Liver (tissue), 9 donors: ENCODE data around the gene SPI1. TPM values are rescaled to one million over a fixed set of nuclear protein-coding genes. Genes with fewer than 3 reads are reported as not detected.
A peak's percentile ranks its signal among the peaks of the same experiment; 100 is the strongest.

ENCODE experiments used
- DNase-seq: peaks from one replicate; pipeline ENCODE4 v3.0.0-alpha.2; 2017; ENCODE audit warnings: low spot score
- H3K27ac ChIP-seq, 2 donors: one replicate each; pipeline ENCODE4 v1.7.0; 2013; ENCODE audit warnings: inconsistent platforms in 2 of 2, low read length in 2 of 2, control low read depth in 1 of 2, low read depth in 1 of 2, mild to moderate bottlenecking in 1 of 2
- H3K27me3 ChIP-seq, 4 donors: one replicate each; pipeline versions ENCODE4 v1.6.1 to v1.7.0; 2013; ENCODE audit warnings: low read length in 3 of 4, inconsistent platforms in 1 of 4, mild to moderate bottlenecking in 1 of 4, moderate library complexity in 1 of 4; ENCODE audit not compliant: control insufficient read depth in 4 of 4, insufficient read depth in 4 of 4
- H3K36me3 ChIP-seq, 4 donors: one replicate each; pipeline versions ENCODE4 v1.6.1 to v1.7.0; 2013; ENCODE audit warnings: low read length in 3 of 4, mild to moderate bottlenecking in 3 of 4, low read depth in 1 of 4, moderate library complexity in 1 of 4; ENCODE audit not compliant: control insufficient read depth in 4 of 4, insufficient read depth in 3 of 4
- H3K4me1 ChIP-seq, 4 donors: one replicate each; pipeline versions ENCODE4 v1.6.1 to v1.7.0; 2013; ENCODE audit warnings: low read length in 3 of 4, mild to moderate bottlenecking in 3 of 4, moderate library complexity in 1 of 4; ENCODE audit not compliant: control insufficient read depth in 4 of 4, insufficient read depth in 4 of 4
- H3K4me3 ChIP-seq, 3 donors: one replicate each; pipeline versions ENCODE4 v1.6.1 to v1.7.0; 2013; ENCODE audit warnings: low read length in 3 of 3, control low read depth in 1 of 3, low read depth in 1 of 3, mild to moderate bottlenecking in 1 of 3
- H3K9ac ChIP-seq, 2 donors: one replicate each; pipeline ENCODE4 v1.7.0; 2013; ENCODE audit warnings: low read length in 2 of 2, mild to moderate bottlenecking in 2 of 2, moderate library complexity in 2 of 2, control low read depth in 1 of 2, low read depth in 1 of 2
- H3K9me3 ChIP-seq, 4 donors: one replicate each; pipeline versions ENCODE4 v1.6.1 to v1.7.0; 2013; ENCODE audit warnings: low read length in 3 of 4; ENCODE audit not compliant: control insufficient read depth in 4 of 4
- EGR1 ChIP-seq, 2 donors: IDR thresholded peaks; 2 replicates each; pipeline ENCODE4 v1.6.1; 2016 to 2018; ENCODE audit warnings: antibody characterized with exemption in 2 of 2, low read depth in 2 of 2
- HNF4G ChIP-seq: IDR thresholded peaks from 2 replicates; pipeline ENCODE4 v1.6.1; 2016; ENCODE audit warnings: antibody characterized with exemption
- RAD21 ChIP-seq, 2 donors: IDR thresholded peaks; 2 replicates each; pipeline ENCODE4 v1.6.1; 2016; ENCODE audit warnings: antibody characterized with exemption in 2 of 2, mild to moderate bottlenecking in 2 of 2
- WGBS: extraction: QIAGEN DNeasy Blood & Tissue Kit; methylation state at CpG from one replicate; pipeline ENCODE4 v1.1.7; 2013; 5-methylcytosine and 5-hydroxymethylcytosine counted together
- polyA plus RNA-seq, 2 donors: library from polyadenylated mRNA; stranded (reverse) in 1 of 2; unstranded in 1 of 2; fragments of 200-250 nt in 1 of 2; fragments of >200 nt in 1 of 2; fragmentation: Nextera tagmentation in 1 of 2; extraction: Ambion mirVana in 1 of 2; gene quantifications; one replicate each; pipeline versions ENCODE4 v1.2.1 to v1.2.3, GENCODE V29; 2013 to 2015
- total RNA-seq, 2 donors: library from RNA; depleted of rRNA; stranded (reverse); fragments of >200 nt; gene quantifications; one replicate each; pipeline ENCODE4 v1.2.3, GENCODE V29; 2014
- TF ChIP-seq, protein P1 (sequence below): IDR thresholded peaks from 2 replicates; pipeline ENCODE4 v1.6.1; 2016; ENCODE audit warnings: antibody characterized with exemption, mild to moderate bottlenecking
- TF ChIP-seq, protein P2 (sequence below): IDR thresholded peaks from 2 replicates; pipeline ENCODE4 v1.6.1; 2016; ENCODE audit warnings: antibody characterized with exemption
- donor health status: healthy.
- donor health status: healthy.
- donor health status: healthy.
- donor health status: healthy.
- donor health status: healthy.

The SPI1 gene
- total and polyA plus RNA-seq, 4 donors: 2.3 to 14.4 (median 13.3) TPM

DNA sequence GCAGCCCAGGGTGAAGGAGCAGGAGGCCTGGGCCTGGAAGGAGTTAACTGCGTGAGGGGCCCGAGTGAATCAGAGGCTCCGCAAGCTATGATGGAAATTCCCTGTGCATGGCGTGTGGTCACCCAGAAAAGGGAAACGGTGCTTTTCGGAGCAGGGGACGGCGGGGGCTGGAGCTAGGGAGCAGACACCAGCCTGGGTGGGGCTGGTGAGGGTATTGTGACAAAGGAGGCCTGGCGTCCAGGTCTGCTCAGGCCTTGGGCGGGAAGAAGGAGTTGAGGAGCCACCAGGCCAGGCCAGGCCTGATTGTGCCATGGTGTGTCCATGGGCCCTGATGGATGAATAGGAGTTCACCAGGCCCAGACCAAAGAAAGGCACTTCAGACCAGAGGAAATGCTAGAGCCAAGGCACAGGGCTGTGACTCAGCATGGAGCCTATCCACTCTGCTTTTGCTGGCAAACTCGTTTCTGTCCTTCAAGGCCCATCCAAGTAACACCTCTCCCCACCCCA is 12.8 kb upstream of the SPI1 start:
- Histone ChIP-seq H3K27me3 (no peaks in the 10 kb centered on the region), H3K27ac (peak overlapping the region; percentile 47 to 74), H3K4me1 (peaks cover 0 to 9% (median 0%) of the 10 kb centered on the region in 4 donors), H3K9me3 (no peaks in the 10 kb centered on the region), H3K9ac (no peak overlapping the region), H3K4me3 (no peak overlapping the region), H3K36me3 (no peaks in the 10 kb centered on the region)
- 85% methylated on average over 11 of the region's 11 CpGs for WGBS
- no peak for TF ChIP-seq HNF4G
- no peak for TF ChIP-seq EGR1 (IDR thresholded peaks at IDR 0.05; ENCODE audit: low read depth in 2 of 2)
- DNase-seq: no peak

GRCh38 chr11:47390422-47390760 is 12.0 kb upstream of the SPI1 start:
- WGBS: 95% methylated on average over 6 of the region's 6 CpGs
- no peak for DNase-seq
- H3K4me3 ChIP-seq: no peak overlapping the region
- H3K27ac ChIP-seq: peak overlapping the region; percentile 15 to 47
- no peak overlapping the region for H3K9ac ChIP-seq
- H3K4me1 ChIP-seq: peaks cover 0 to 9% (median 0%) of the 10 kb centered on the region in 4 donors
- no peaks in the 10 kb centered on the region for H3K9me3 ChIP-seq
- TF ChIP-seq HNF4G (no peak), RAD21 (IDR thresholded peaks at IDR 0.05) (no peak)
- no peaks in the 10 kb centered on the region for H3K36me3 ChIP-seq
- no peaks in the 10 kb centered on the region for H3K27me3 ChIP-seq

GRCh38 chr11:47389577-47390421 is 11.5 kb upstream of the SPI1 start:
- TF ChIP-seq, protein P1, sequence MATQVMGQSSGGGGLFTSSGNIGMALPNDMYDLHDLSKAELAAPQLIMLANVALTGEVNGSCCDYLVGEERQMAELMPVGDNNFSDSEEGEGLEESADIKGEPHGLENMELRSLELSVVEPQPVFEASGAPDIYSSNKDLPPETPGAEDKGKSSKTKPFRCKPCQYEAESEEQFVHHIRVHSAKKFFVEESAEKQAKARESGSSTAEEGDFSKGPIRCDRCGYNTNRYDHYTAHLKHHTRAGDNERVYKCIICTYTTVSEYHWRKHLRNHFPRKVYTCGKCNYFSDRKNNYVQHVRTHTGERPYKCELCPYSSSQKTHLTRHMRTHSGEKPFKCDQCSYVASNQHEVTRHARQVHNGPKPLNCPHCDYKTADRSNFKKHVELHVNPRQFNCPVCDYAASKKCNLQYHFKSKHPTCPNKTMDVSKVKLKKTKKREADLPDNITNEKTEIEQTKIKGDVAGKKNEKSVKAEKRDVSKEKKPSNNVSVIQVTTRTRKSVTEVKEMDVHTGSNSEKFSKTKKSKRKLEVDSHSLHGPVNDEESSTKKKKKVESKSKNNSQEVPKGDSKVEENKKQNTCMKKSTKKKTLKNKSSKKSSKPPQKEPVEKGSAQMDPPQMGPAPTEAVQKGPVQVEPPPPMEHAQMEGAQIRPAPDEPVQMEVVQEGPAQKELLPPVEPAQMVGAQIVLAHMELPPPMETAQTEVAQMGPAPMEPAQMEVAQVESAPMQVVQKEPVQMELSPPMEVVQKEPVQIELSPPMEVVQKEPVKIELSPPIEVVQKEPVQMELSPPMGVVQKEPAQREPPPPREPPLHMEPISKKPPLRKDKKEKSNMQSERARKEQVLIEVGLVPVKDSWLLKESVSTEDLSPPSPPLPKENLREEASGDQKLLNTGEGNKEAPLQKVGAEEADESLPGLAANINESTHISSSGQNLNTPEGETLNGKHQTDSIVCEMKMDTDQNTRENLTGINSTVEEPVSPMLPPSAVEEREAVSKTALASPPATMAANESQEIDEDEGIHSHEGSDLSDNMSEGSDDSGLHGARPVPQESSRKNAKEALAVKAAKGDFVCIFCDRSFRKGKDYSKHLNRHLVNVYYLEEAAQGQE: no peak
- TF ChIP-seq, protein P2, sequence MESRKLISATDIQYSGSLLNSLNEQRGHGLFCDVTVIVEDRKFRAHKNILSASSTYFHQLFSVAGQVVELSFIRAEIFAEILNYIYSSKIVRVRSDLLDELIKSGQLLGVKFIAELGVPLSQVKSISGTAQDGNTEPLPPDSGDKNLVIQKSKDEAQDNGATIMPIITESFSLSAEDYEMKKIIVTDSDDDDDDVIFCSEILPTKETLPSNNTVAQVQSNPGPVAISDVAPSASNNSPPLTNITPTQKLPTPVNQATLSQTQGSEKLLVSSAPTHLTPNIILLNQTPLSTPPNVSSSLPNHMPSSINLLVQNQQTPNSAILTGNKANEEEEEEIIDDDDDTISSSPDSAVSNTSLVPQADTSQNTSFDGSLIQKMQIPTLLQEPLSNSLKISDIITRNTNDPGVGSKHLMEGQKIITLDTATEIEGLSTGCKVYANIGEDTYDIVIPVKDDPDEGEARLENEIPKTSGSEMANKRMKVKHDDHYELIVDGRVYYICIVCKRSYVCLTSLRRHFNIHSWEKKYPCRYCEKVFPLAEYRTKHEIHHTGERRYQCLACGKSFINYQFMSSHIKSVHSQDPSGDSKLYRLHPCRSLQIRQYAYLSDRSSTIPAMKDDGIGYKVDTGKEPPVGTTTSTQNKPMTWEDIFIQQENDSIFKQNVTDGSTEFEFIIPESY: no peak
- TF ChIP-seq EGR1 (IDR thresholded peaks at IDR 0.05; ENCODE audit: low read depth in 2 of 2): no peak
- peaks cover 0 to 9% (median 0%) of the 10 kb centered on the region in 4 donors for H3K4me1 ChIP-seq
- H3K9ac ChIP-seq: no peak overlapping the region
- H3K27ac ChIP-seq: peak overlapping the region; percentile 53 to 76
- no peak overlapping the region for H3K4me3 ChIP-seq
- H3K36me3 ChIP-seq: no peaks in the 10 kb centered on the region
- WGBS: 86% methylated on average over 17 of the region's 17 CpGs
- DNase-seq: no peak
- H3K27me3 ChIP-seq: no peaks in the 10 kb centered on the region
- H3K9me3 ChIP-seq: no peaks in the 10 kb centered on the region
